Hindlimb muscle (tissue), 1 donor: ENCODE data around the gene RDH14. TPM values are rescaled to one million over a fixed set of nuclear protein-coding genes. Genes with fewer than 3 reads are reported as not detected.

Experiments
- DNase-seq: peaks from one replicate; pipeline ENCODE4 v3.0.0-alpha.2; 2013
- polyA plus RNA-seq: library from polyadenylated mRNA; unstranded; fragments of 120-200 nt; gene quantifications from one replicate; pipeline ENCODE4 v1.2.1, GENCODE V29; 2013; ENCODE audit not compliant: insufficient read length

Gene RDH14
- polyA plus RNA-seq, 1 donor = 20.4 TPM

- no peak for DNase-seq
These were observed 288 bp upstream of the RDH14 start for GRCh38 chr2:18560797-18561085.

GRCh38 chr2:18559531-18560030, 872 bp downstream of the RDH14 start:
- no peak for DNase-seq

- DNase-seq = no peak
These were observed 2.0 kb downstream of the RDH14 start for GRCh38 chr2:18558458-18558857.

- no peak for DNase-seq
These were observed 3.3 kb downstream of the RDH14 start for GRCh38 chr2:18557121-18557520.

- no peak for DNase-seq
These were observed 7.9 kb downstream of the RDH14 start for GRCh38 chr2:18552351-18553077.

GRCh38 chr2:18551623-18552022, 8.8 kb downstream of the RDH14 start:
- DNase-seq = no peak

- DNase-seq = no peak
These were observed 9.3 kb downstream of the RDH14 start for GRCh38 chr2:18551169-18551568.

- DNase-seq = no peak
These were observed 10.0 kb downstream of the RDH14 start for GRCh38 chr2:18550433-18550832.

- DNase-seq = no peak
These were observed 11.4 kb downstream of the RDH14 start for GRCh38 chr2:18549083-18549482.

GRCh38 chr2:18548621-18549020, 11.8 kb downstream of the RDH14 start:
- DNase-seq = no peak

GRCh38 chr2:18546567-18546966, 13.9 kb downstream of the RDH14 start:
- no peak for DNase-seq

GRCh38 chr2:18545384-18545783, 15.1 kb downstream of the RDH14 start:
- no peak for DNase-seq

- DNase-seq = no peak
These were observed 16.3 kb downstream of the RDH14 start for GRCh38 chr2:18544171-18544570.

GRCh38 chr2:18540872-18541271, 19.6 kb downstream of the RDH14 start:
- DNase-seq = no peak

GRCh38 chr2:18536697-18537096, 23.8 kb downstream of the RDH14 start:
- DNase-seq = no peak

GRCh38 chr2:18536100-18536499, 24.4 kb downstream of the RDH14 start:
- no peak for DNase-seq

- DNase-seq = no peak
These were observed 29.3 kb downstream of the RDH14 start for GRCh38 chr2:18531194-18531593.

- DNase-seq = no peak
These were observed 32.6 kb downstream of the RDH14 start for GRCh38 chr2:18527822-18528221.

GRCh38 chr2:18527326-18527725, 33.1 kb downstream of the RDH14 start:
- DNase-seq = no peak

- no peak for DNase-seq
These were observed 34.0 kb downstream of the RDH14 start for GRCh38 chr2:18526429-18526828.

- no peak for DNase-seq
These were observed 34.6 kb downstream of the RDH14 start for GRCh38 chr2:18525852-18526251.

GRCh38 chr2:18525236-18525635, 35.2 kb downstream of the RDH14 start:
- no peak for DNase-seq

GRCh38 chr2:18522484-18523146, 37.8 kb downstream of the RDH14 start:
- DNase-seq = no peak
